ENCODE data around the gene NOS1AP.

Gene NOS1AP

GRCh38 chr1:162372159-162373071 is 302.9 kb downstream of the NOS1AP start:
- H3K27me3 ChIP-seq (replicated peaks; ENCODE audit: control insufficient read depth, insufficient read depth, low read length): no peaks in the 10 kb centered on the region; the same call in 1 of the 2 replicates
- DNase-seq (ENCODE audit: extremely low read depth, insufficient read length): no peak
- H3K36me3 ChIP-seq (ENCODE audit: control insufficient read depth, insufficient read depth, low read length): no peaks in the 10 kb centered on the region
- no peak overlapping the region for H3K4me3 ChIP-seq (replicated peaks; ENCODE audit: low read depth, low read length)
- TF ChIP-seq CTCF (IDR thresholded peaks at IDR 0.05; ENCODE audit: insufficient read depth, low read length, poor library complexity, severe bottlenecking): no peak

- H3K27me3 ChIP-seq (replicated peaks; ENCODE audit: control insufficient read depth, insufficient read depth, low read length): no peaks in the 10 kb centered on the region; the same call in 1 of the 2 replicates
- H3K36me3 ChIP-seq (ENCODE audit: control insufficient read depth, insufficient read depth, low read length): no peaks in the 10 kb centered on the region
- no peak for DNase-seq (ENCODE audit: extremely low read depth, insufficient read length)
- TF ChIP-seq CTCF (IDR thresholded peaks at IDR 0.05; ENCODE audit: insufficient read depth, low read length, poor library complexity, severe bottlenecking): no peak
- H3K4me3 ChIP-seq (replicated peaks; ENCODE audit: low read depth, low read length): no peak overlapping the region
These were observed 303.6 kb downstream of the NOS1AP start for GRCh38 chr1:162373072-162373427.

GRCh38 chr1:162373541-162374260 is 304.2 kb downstream of the NOS1AP start:
- no peak for TF ChIP-seq CTCF (IDR thresholded peaks at IDR 0.05; ENCODE audit: insufficient read depth, low read length, poor library complexity, severe bottlenecking)
- no peaks in the 10 kb centered on the region; the same call in 1 of the 2 replicates for H3K27me3 ChIP-seq (replicated peaks; ENCODE audit: control insufficient read depth, insufficient read depth, low read length)
- no peaks in the 10 kb centered on the region for H3K36me3 ChIP-seq (ENCODE audit: control insufficient read depth, insufficient read depth, low read length)
- no peak overlapping the region for H3K4me3 ChIP-seq (replicated peaks; ENCODE audit: low read depth, low read length)
- DNase-seq (ENCODE audit: extremely low read depth, insufficient read length): no peak

GRCh38 chr1:162374406-162374805 is 304.9 kb downstream of the NOS1AP start:
- Histone ChIP-seq H3K36me3 (ENCODE audit: control insufficient read depth, insufficient read depth, low read length) (no peaks in the 10 kb centered on the region), H3K27me3 (replicated peaks; ENCODE audit: control insufficient read depth, insufficient read depth, low read length) (no peaks in the 10 kb centered on the region; the same call in 1 of the 2 replicates), H3K4me3 (replicated peaks; ENCODE audit: low read depth, low read length) (no peak overlapping the region)
- DNase-seq (ENCODE audit: extremely low read depth, insufficient read length): no peak
- TF ChIP-seq CTCF (IDR thresholded peaks at IDR 0.05; ENCODE audit: insufficient read depth, low read length, poor library complexity, severe bottlenecking): no peak

GRCh38 chr1:162375463-162375862 is 306.0 kb downstream of the NOS1AP start:
- Histone ChIP-seq H3K36me3 (ENCODE audit: control insufficient read depth, insufficient read depth, low read length) (no peaks in the 10 kb centered on the region), H3K27me3 (replicated peaks; ENCODE audit: control insufficient read depth, insufficient read depth, low read length) (no peaks in the 10 kb centered on the region; the same call in 1 of the 2 replicates), H3K4me3 (replicated peaks; ENCODE audit: low read depth, low read length) (no peak overlapping the region)
- no peak for DNase-seq (ENCODE audit: extremely low read depth, insufficient read length)
- no peak for TF ChIP-seq CTCF (IDR thresholded peaks at IDR 0.05; ENCODE audit: insufficient read depth, low read length, poor library complexity, severe bottlenecking)
